GM11168 (cell line): ENCODE data around the gene SLCO4A1.
"Not testable (repeated sequence)": the region's sequence is repeated elsewhere in the genome, so short reads cannot be mapped to it uniquely, and the experiment has no call there.

Source experiments
- in situ Hi-C: fragments of 300-500 bp; cut with MboI; formaldehyde crosslinking; loops from one replicate; pipeline ENCODE4 v1.12.0; 2022; ENCODE audit warnings: low sequenced_read_pairs; ENCODE audit not compliant: unreplicated experiment

SLCO4A1 gene

DNA sequence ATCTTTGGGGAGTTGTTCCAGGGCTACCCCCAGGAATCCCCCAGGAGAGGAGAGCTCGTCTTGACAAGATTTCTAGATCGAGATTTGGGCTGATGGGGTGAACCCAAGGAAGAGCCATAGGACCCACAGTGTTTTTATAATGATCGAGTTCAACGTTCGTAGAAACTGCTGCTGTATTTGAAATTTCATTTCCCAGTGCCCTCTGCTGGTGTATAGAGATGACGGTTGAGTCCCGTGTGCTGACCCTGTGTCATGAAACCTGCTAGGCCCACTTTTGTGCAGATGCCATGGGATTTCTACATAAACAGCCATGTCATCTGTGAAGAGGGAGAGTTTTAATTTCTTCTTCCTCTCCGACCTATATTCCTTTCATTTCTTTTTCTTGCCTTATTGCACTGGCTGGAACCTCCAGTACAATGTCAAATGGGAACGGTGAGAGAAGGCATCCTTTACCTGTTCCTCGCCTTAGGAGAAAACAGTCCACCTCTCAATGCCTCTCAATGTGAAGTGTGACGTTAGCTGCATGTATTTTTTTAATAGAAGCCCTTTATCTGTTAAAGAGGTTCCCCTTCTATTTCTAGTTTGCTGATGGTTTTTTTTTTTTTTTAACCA is 37.8 kb downstream of the SLCO4A1 start:
- in situ Hi-C loops = no loop called here

- in situ Hi-C loops = no loop called here
Measured at GRCh38 chr20:62682912-62683517, 40.7 kb downstream of the SLCO4A1 start.

DNA sequence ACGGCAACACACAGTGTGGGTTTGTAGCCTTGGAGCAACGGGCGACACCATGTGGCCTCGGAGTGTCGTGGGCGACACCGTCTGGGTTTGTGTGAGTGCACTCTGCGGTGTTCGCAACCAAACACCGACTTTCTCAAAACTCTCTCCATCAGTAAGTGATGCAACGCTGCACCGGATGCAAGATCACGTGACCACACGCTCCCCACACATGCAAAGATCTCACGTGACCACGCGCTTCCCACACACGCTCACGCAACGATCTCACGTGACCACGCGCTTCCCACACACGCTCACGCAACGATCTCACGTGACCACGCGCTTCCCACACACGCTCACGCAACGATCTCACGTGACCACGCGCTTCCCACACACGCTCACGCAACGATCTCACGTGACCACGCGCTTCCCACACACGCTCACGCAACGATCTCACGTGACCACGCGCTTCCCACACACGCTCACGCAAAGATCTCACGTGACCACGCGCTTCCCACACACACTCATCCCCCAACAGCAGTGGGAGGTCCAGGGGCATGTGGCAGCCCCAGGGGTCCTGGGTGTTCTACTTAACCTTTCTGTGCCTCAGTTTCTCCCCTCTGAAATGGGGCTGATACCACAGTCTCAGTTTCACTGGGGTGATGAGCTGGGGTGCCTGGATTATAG is 41.5 kb downstream of the SLCO4A1 start:
- in situ Hi-C loops = not testable (repeated sequence)

GRCh38 chr20:62684981-62685380 is 42.7 kb downstream of the SLCO4A1 start:
- in situ Hi-C loops = no loop called here

GRCh38 chr20:62685781-62686555 is 43.7 kb downstream of the SLCO4A1 start:
- in situ Hi-C loops = no loop called here

GRCh38 chr20:62686869-62687830 is 44.8 kb downstream of the SLCO4A1 start:
- in situ Hi-C loops = no loop called here

DNA sequence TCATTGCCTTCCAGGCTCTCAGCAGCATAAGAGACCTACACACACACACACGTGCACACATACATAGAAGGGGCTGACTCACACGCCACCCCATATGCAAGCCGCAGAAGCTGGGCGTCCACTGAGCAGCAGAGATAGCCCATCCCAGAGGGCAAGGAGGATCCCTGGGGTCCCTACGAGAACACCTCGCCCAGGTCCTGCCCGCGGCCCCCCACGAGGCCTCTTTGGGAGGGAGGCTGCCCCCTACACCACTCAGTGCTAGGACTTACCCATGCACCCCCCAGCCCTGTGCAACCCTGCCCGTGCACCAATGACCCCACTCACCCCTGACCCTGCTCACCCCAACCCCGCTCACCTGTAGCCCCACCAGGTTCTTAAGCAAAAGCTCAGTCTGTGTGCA is 45.8 kb downstream of the SLCO4A1 start:
- in situ Hi-C loops = no loop called here

DNA sequence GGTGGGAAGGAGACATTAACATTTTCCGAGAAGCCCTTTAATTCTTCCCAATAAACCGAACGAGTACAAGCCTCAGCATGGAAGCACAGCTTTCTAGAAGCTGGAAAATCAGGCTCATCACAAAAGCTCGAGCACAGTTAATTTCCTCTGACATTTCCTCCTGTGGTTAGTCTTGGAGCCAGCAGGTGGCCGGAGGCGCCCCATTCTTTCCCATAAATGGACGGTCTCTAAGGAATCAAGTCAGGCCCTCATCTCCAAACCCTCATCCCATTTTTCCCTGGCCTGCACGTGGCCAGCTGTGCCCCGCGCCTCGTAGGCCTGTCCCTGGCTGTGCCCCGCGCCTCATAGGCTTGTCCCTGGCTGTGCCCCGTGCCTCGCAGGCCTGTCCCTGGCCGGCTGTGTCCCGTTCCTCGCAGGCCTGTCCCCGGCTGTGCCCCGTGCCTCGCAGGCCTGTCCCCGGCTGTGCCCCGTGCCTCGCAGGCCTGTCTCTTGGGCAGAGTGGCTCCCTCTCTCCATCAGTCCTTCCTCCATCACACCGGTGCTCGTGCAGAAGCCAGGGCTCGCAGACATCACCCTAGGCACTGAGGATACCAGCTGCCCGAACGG is 46.7 kb downstream of the SLCO4A1 start:
- in situ Hi-C loops = no loop called here

GRCh38 chr20:62689861-62690260 is 47.6 kb downstream of the SLCO4A1 start:
- in situ Hi-C loops = no loop called here

DNA sequence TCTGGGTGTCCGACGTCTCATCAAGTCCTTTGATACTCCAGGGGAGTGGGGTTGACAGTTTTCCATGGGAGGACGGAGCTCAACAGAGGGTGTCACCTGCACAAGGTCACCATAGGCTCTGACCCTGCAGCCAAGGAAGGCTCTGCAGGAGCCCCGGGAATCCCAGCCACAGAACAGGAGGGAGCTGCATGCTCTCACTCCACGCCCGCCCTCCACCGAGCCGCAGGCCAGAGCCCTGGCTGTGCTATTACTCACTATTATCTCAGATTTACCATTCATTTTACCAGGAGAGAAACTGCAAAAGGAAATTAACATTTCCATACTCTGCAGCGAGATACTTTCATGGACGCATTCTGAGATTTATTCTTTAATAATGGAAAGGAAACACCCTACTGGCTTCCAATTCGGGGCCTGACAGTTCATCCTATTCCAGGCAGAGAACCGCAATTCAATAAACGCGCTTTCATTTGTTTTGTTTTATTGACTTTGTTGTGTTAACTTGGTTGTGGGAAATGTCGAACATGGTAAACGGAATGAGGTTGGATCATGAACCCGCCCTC is 48.0 kb downstream of the SLCO4A1 start:
- in situ Hi-C loops = no loop called here

GRCh38 chr20:62691487-62691886 is 49.2 kb downstream of the SLCO4A1 start:
- in situ Hi-C loops = no loop called here

DNA sequence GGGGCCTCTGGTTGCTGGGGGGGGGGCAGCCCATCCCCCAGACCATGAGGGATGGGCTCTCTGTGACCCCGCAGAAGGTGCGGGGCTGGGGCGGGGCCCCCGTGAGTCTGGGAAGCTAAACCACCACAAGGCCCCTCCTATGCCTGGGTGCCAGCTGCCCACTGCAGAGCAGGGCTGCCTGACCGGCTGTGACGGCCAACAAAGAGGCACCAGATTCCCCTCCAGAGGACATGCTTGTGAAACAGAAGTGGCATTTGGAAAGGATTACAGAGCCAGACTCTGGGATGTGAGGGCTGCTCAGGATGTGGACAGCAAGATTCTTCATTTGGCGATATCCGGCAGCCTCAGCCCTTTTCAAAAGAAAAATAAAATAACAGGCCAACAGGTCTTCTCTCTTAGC is 49.9 kb downstream of the SLCO4A1 start:
- in situ Hi-C loops = no loop called here

- in situ Hi-C loops = no loop called here
Measured at GRCh38 chr20:62692801-62693523, 50.7 kb downstream of the SLCO4A1 start.

DNA sequence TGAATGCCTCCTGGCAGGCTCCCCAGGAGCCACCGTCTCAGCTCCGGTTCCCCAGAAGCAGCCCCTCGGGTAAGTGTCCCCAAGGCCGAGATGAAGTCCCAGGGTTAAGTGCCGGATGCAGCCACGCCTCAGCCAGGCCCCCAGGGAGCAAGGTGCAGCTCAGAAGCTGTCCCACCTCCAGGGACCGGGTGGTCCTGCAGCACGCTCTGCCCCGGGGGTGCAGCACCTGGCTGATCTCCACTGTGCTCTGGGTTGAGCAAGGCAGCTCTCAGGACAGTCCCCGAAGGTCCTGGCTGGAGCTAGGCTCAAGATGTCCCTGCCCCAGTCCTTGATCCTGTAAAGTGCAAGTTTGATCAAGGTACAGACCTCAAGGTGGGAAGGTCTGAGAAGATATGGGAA is 51.2 kb downstream of the SLCO4A1 start:
- in situ Hi-C loops = no loop called here

DNA sequence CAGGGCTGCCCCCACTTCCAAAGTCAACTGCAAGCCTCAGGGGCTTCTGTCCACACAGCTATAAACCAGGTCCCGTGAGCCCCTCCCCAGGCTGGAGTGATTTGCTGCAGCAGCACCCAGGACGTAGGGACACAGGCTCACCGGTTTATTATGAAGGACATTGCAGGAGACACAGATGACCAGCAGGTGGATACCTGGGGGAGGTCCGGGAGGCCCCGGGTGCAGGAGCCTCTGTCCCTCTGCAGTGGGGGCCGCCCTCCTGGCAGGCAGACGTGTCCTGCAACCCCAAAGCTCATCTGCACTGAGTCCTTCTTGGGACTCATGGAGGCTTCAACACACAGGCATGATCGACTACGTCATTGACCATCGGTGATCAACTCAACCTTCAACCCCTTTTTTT is 51.8 kb downstream of the SLCO4A1 start:
- in situ Hi-C loops = no loop called here

GRCh38 chr20:62694868-62695267 is 52.6 kb downstream of the SLCO4A1 start:
- in situ Hi-C loops = no loop called here

- in situ Hi-C loops = no loop called here
Measured at GRCh38 chr20:62695448-62696414, 53.4 kb downstream of the SLCO4A1 start.
